HepG2 (cell line): Measurements from ENCODE around the gene CAPRIN2. TPM values are rescaled to one million over a fixed set of nuclear protein-coding genes. Genes with fewer than 3 reads are reported as not detected.
A peak's percentile ranks its signal among the peaks of the same experiment; 100 is the strongest.

Source experiments
- ATAC-seq: fragments of 200-7000 bp; cut with Tn5 transposase; 3 replicates; pipeline ENCODE4 v1.9.1; 2020; ENCODE audit warnings: mild to moderate bottlenecking, moderate library complexity
- BruUV-seq: library from RNA; stranded (reverse); fragments of 400-500 nt; replicated peaks from 2 replicates; lab custom pipeline; 2021; lab: Mats Ljungman, UMichigan
- CTCF ChIA-PET: fragments of 300-600 bp; formaldehyde crosslinking; extraction: SDS; loops from one replicate; lab custom pipeline; 2021; ENCODE audit warnings: low total read pairs, inconsistent platforms, low intra/inter-chr PET ratio; lab: Yijun Ruan, JAX
- POLR2A ChIA-PET: fragments of 350-600 bp; sonication (Branson Sonifier 250); formaldehyde crosslinking; loops from one replicate; lab custom pipeline; 2020; ENCODE audit warnings: antibody characterized with exemption, inconsistent platforms; lab: Yijun Ruan, JAX
- DNase-seq: peaks from one replicate; pipeline ENCODE4 v3.0.0-alpha.2; 2015; ENCODE audit warnings: low spot score
- FAIRE-seq: peaks from 3 replicates; lab custom pipeline; 2011; peaks lifted over from hg19 to GRCh38; lab: Jason Lieb, UNC
- H2AFZ ChIP-seq: one replicate; pipeline ENCODE4 v1.6.1; 2011; ENCODE audit warnings: low read length, inconsistent platforms
- H3K27ac ChIP-seq: fragments of 300-600 bp; 3 replicates; pipeline ENCODE4 v1.8.0; 2011; ENCODE audit warnings: mixed run types, mild to moderate bottlenecking, mixed read lengths, low read length, inconsistent platforms; ENCODE audit not compliant: insufficient read depth; ENCODE audit errors: extremely low read length
- H3K27me3 ChIP-seq, 2 experiments: fragments of 200-600 bp in 1 of 2; 2 replicates in 1 of 2; 3 replicates in 1 of 2; pipeline versions ENCODE4 v1.6.0 to v1.8.0; 2011; ENCODE audit warnings: low read length in 2 of 2, mild to moderate bottlenecking in 2 of 2, moderate library complexity in 2 of 2, inconsistent platforms in 1 of 2; ENCODE audit not compliant: insufficient read depth in 2 of 2, control insufficient read depth in 1 of 2
- H3K36me3 ChIP-seq, 2 experiments: fragments of 200-600 bp in 1 of 2; replicated peaks in 1 of 2; 2 replicates in 1 of 2; 3 replicates in 1 of 2; pipeline versions ENCODE4 v1.5.1 to v1.8.0; 2011; ENCODE audit warnings: low read length in 2 of 2, inconsistent platforms in 1 of 2; ENCODE audit not compliant: insufficient read depth in 2 of 2, control insufficient read depth in 1 of 2
- H3K4me1 ChIP-seq: 2 replicates; pipeline ENCODE4 v1.5.1; 2012; ENCODE audit warnings: low read length, inconsistent platforms; ENCODE audit not compliant: insufficient read depth
- H3K4me2 ChIP-seq: 2 replicates; pipeline ENCODE4 v1.6.0; 2011; ENCODE audit warnings: low read depth, low read length, inconsistent platforms
- H3K4me3 ChIP-seq, 3 experiments: fragments of 200-600 bp in 1 of 3; sonication (generic), shearing (Covaris generic) in 1 of 3; replicated peaks in 1 of 3; 2 replicates each; pipeline ENCODE4 v1.5.1; 2011 to 2016; ENCODE audit warnings: low read length in 3 of 3, inconsistent platforms in 2 of 3, low read depth in 2 of 3, mild to moderate bottlenecking in 2 of 3, control low read depth in 1 of 3, mixed read lengths in 1 of 3; ENCODE audit not compliant: insufficient read depth in 1 of 3
- H3K79me2 ChIP-seq: one replicate; pipeline ENCODE4 v1.6.1; 2011; ENCODE audit warnings: low read length, inconsistent platforms; ENCODE audit not compliant: insufficient read depth
- H3K9ac ChIP-seq: 2 replicates; pipeline ENCODE4 v1.6.0; 2011; ENCODE audit warnings: mild to moderate bottlenecking, low read depth, low read length, inconsistent platforms; ENCODE audit not compliant: insufficient read depth
- H3K9me3 ChIP-seq: 2 replicates; pipeline ENCODE4 v1.5.1; 2012; ENCODE audit warnings: mild to moderate bottlenecking, low read length
- H4K20me1 ChIP-seq: 2 replicates; pipeline ENCODE4 v1.6.0; 2011; ENCODE audit warnings: inconsistent platforms, mild to moderate bottlenecking, low read length, moderate library complexity; ENCODE audit not compliant: insufficient read depth
- FOXK1 ChIP-seq: sonication (generic); formaldehyde crosslinking; IDR thresholded peaks from 2 replicates; pipeline ENCODE4 v1.4.0; 2020; ENCODE audit warnings: low read depth, missing genetic modification reagents, borderline replicate concordance
- MED1 ChIP-seq: sonication (generic); formaldehyde crosslinking; IDR thresholded peaks from 2 replicates; pipeline ENCODE4 v1.4.0; 2020; ENCODE audit warnings: missing genetic modification reagents
- NR0B2 ChIP-seq: sonication (generic); formaldehyde crosslinking; IDR thresholded peaks from 2 replicates; pipeline ENCODE4 v1.4.0; 2020; ENCODE audit warnings: mild to moderate bottlenecking, missing genetic modification reagents
- SMARCC2 ChIP-seq: fragments of 450-650 bp; IDR thresholded peaks from 2 replicates; pipeline ENCODE4 v1.6.1; 2017; ENCODE audit warnings: antibody characterized with exemption, mild to moderate bottlenecking
- ZBTB33 ChIP-seq: sonication (generic); formaldehyde crosslinking; IDR thresholded peaks from 2 replicates; pipeline ENCODE4 v1.4.0; 2020; ENCODE audit warnings: missing genetic modification reagents
- ZBTB38 ChIP-seq: sonication (generic); formaldehyde crosslinking; IDR thresholded peaks from 2 replicates; pipeline ENCODE4 v1.5.1; 2020; ENCODE audit warnings: mild to moderate bottlenecking, missing genetic modification reagents
- ZNF605 ChIP-seq: sonication (generic); formaldehyde crosslinking; IDR thresholded peaks from 2 replicates; pipeline ENCODE4 v1.8.0; 2022; ENCODE audit warnings: mild to moderate bottlenecking, missing genetic modification reagents
- WGBS: methylation state at CpG from one replicate; pipeline ENCODE4 v1.1.6; 2017; ENCODE audit warnings: low lambda C conversion rate; 5-methylcytosine and 5-hydroxymethylcytosine counted together
- in situ Hi-C: cut with HindIII; loops from 2 replicates; pipeline ENCODE4 v1.10.0; 2017; ENCODE audit warnings: low pct_unique_long_range_greater_than_20kb; ENCODE audit not compliant: extremely low pct_ligation_motif_present
- intact Hi-C: fragments of 100-400 bp; cut with micrococcal nuclease; formaldehyde crosslinking; loops from one replicate; pipeline ENCODE4 v1.10.0; 2022; ENCODE audit not compliant: unreplicated experiment
- polyA plus RNA-seq, 8 experiments: library from polyadenylated mRNA; depleted of rRNA in 3 of 8; stranded (reverse) in 7 of 8; unstranded in 1 of 8; fragments of >200 nt; fragmentation: Illumina TruSeq in 4 of 8; extraction: Trizol in 4 of 8; gene quantifications; 2 replicates each; pipeline versions ENCODE4 v1.2.1 to v1.2.3, GENCODE V29; 2011 to 2016; ENCODE audit warnings: low read depth in 4 of 8, missing spikeins in 1 of 8, mixed read lengths in 1 of 8; ENCODE audit not compliant: insufficient read depth in 1 of 8
- total RNA-seq, 5 experiments: library from RNA; depleted of rRNA; stranded (reverse); fragments of >200 nt; fragmentation: Illumina TruSeq; extraction: Trizol; gene quantifications; 2 replicates each; pipeline ENCODE4 v1.2.3, GENCODE V29; 2016; ENCODE audit warnings: low read depth in 1 of 5

CAPRIN2 gene
- total and polyA plus RNA-seq, 2 of the 13 experiments (the other 11 are each of a cell fraction or from before 2014, with no cell fraction given) = 21.7 to 30.6 TPM

GRCh38 chr12:30696486-30696885 is 58.3 kb downstream of the CAPRIN2 start:
- CTCF ChIA-PET = no interaction called here
- Histone ChIP-seq H3K9ac (no peak overlapping the region), H2AFZ (peak overlapping the region; percentile 92), H3K4me1 (peaks cover 40% of the 10 kb centered on the region), H3K4me2 (peak overlapping the region; percentile 91), H3K4me3 (peak overlapping the region in 1 of 3 experiments; percentile 96; a peak in 2 of 6 replicates), H3K27me3 (no peaks in the 10 kb centered on the region; a peak in 1 of 5 replicates), H3K9me3 (no peaks in the 10 kb centered on the region), H3K27ac (no peak overlapping the region), H4K20me1 (no peaks in the 10 kb centered on the region; the same call in 1 of the 2 replicates), H3K79me2 (peaks cover 38% of the 10 kb centered on the region), H3K36me3 (no peaks in the 10 kb centered on the region)
- intact Hi-C loops = loop anchor here (10.0 kb wide), 2 partner anchors 98 to 182 kb away; no protein-coding TSS in a partner anchor
- ATAC-seq (no peak), DNase-seq (no peak), FAIRE-seq (no peak)
- POLR2A ChIA-PET = interaction anchor here (1.2 to 2.5 kb wide), 3 partner anchors 13 to 59 kb away, joined by 4 to 15 read pairs (median 5); partner anchors contain the start of gene CAPRIN2
- 97% methylated on average over 13 of the region's 14 CpGs for WGBS
- TF ChIP-seq NR0B2 (CRISPR knock-in tag) (no peak), ZNF605 (CRISPR knock-in tag) (0 out of 2 replicates have a peak, but pooled peaks have one; percentile 24), SMARCC2 (no peak), MED1 (no peak), ZBTB38 (0 out of 2 replicates have a peak, but pooled peaks have one; percentile 65), FOXK1 (CRISPR knock-in tag) (no peak), ZBTB33 (CRISPR knock-in tag) (peak; percentile 49)
- BruUV-seq = no TSS peak
- in situ Hi-C loops = no loop called here
